Naive B cell (primary cell): Measurements from ENCODE around the gene KRT7. TPM values are rescaled to one million over a fixed set of nuclear protein-coding genes. Genes with fewer than 3 reads are reported as not detected.
"Not testable (repeated sequence)": the region's sequence is repeated elsewhere in the genome, so short reads cannot be mapped to it uniquely, and the experiment has no call there.

ENCODE experiments used
- ATAC-seq, 2 donors: fragments of 150-1000 bp; cut with Tn5 transposase; 2 replicates each; pipeline ENCODE4 v1.10.0; 2021; ENCODE audit warnings: low read depth in 2 of 2, mild to moderate bottlenecking in 2 of 2, moderate library complexity in 2 of 2
- DNase-seq: peaks from one replicate; pipeline ENCODE4 v3.0.0; 2022
- H3K27ac Mint-ChIP-seq, 6 donors: one replicate each; pipeline ENCODE4 v1.8.0; 2020 to 2022; ENCODE audit warnings: mild to moderate bottlenecking in 6 of 6, mixed read lengths in 6 of 6, moderate library complexity in 5 of 6, inconsistent platforms in 2 of 6
- H3K27me3 Mint-ChIP-seq, 3 donors: one replicate each; pipeline ENCODE4 v1.8.0; 2021 to 2022; ENCODE audit warnings: mixed read lengths in 3 of 3, mild to moderate bottlenecking in 1 of 3
- H3K36me3 Mint-ChIP-seq, 2 donors: one replicate each; pipeline ENCODE4 v1.8.0; 2020 to 2022; ENCODE audit warnings: mixed read lengths in 2 of 2, inconsistent platforms in 1 of 2, mild to moderate bottlenecking in 1 of 2
- H3K4me1 Mint-ChIP-seq, 3 donors: one replicate each; pipeline ENCODE4 v1.8.0; 2020 to 2022; ENCODE audit warnings: mixed read lengths in 3 of 3, inconsistent platforms in 1 of 3, mild to moderate bottlenecking in 1 of 3, moderate library complexity in 1 of 3
- H3K4me3 Mint-ChIP-seq, 8 donors: one replicate each; pipeline ENCODE4 v1.8.0; 2020 to 2022; ENCODE audit warnings: mild to moderate bottlenecking in 8 of 8, mixed read lengths in 8 of 8, moderate library complexity in 8 of 8, inconsistent platforms in 2 of 8
- H3K9me3 Mint-ChIP-seq, 7 donors: one replicate each; pipeline ENCODE4 v1.8.0; 2020 to 2022; ENCODE audit warnings: mixed read lengths in 7 of 7, mild to moderate bottlenecking in 5 of 7, inconsistent platforms in 2 of 7, moderate library complexity in 1 of 7
- polyA plus RNA-seq, 6 donors: library from polyadenylated mRNA; unstranded; fragments of 300-500 nt; fragmentation: Illumina TruSeq; gene quantifications; one replicate each; pipeline ENCODE4 v1.2.3, GENCODE V29; 2021; ENCODE audit warnings: low read depth in 6 of 6

The KRT7 gene
- polyA plus RNA-seq, 6 donors from 2014 or later, result not detected

- H3K9me3 Mint-ChIP-seq, result no peaks in the 10 kb centered on the region
- DNase-seq (no peak), ATAC-seq (no peak)
- no peak overlapping the region for H3K4me3 Mint-ChIP-seq
- no peaks in the 10 kb centered on the region for H3K36me3 Mint-ChIP-seq
- no peak overlapping the region for H3K27ac Mint-ChIP-seq
- peaks cover 35 to 69% (median 68%) of the 10 kb centered on the region in 3 donors for H3K27me3 Mint-ChIP-seq
- no peaks in the 10 kb centered on the region for H3K4me1 Mint-ChIP-seq
Measured at GRCh38 chr12:52233462-52234207, 592 bp downstream of the KRT7 start.

GRCh38 chr12:52234223-52234810 is 1.3 kb downstream of the KRT7 start:
- no peak for ATAC-seq
- H3K27ac Mint-ChIP-seq, result no peak overlapping the region
- H3K27me3 Mint-ChIP-seq, result peaks cover 31 to 72% (median 71%) of the 10 kb centered on the region in 3 donors
- DNase-seq, result no peak
- H3K9me3 Mint-ChIP-seq, result no peaks in the 10 kb centered on the region
- no peaks in the 10 kb centered on the region for H3K4me1 Mint-ChIP-seq
- no peaks in the 10 kb centered on the region for H3K36me3 Mint-ChIP-seq
- no peak overlapping the region for H3K4me3 Mint-ChIP-seq

- Mint-ChIP-seq H3K4me1 (no peaks in the 10 kb centered on the region), H3K27me3 (peaks cover 26 to 71% (median 63%) of the 10 kb centered on the region in 3 donors), H3K36me3 (no peaks in the 10 kb centered on the region), H3K27ac (no peak overlapping the region), H3K4me3 (no peak overlapping the region), H3K9me3 (no peaks in the 10 kb centered on the region)
- no peak for DNase-seq
- ATAC-seq, result no peak
Measured at GRCh38 chr12:52235001-52235764, 2.1 kb downstream of the KRT7 start.

- Mint-ChIP-seq H3K9me3 (no peaks in the 10 kb centered on the region), H3K36me3 (no peaks in the 10 kb centered on the region), H3K27ac (no peak overlapping the region), H3K4me3 (no peak overlapping the region), H3K27me3 (peaks cover 22 to 65% (median 56%) of the 10 kb centered on the region in 3 donors), H3K4me1 (no peaks in the 10 kb centered on the region)
- ATAC-seq (no peak), DNase-seq (no peak)
Measured at GRCh38 chr12:52235822-52236361, 2.8 kb downstream of the KRT7 start.

GRCh38 chr12:52236386-52237050 is 3.5 kb downstream of the KRT7 start:
- Mint-ChIP-seq H3K4me3 (peak overlapping the region in 1 of 8 donors; percentile 8), H3K27me3 (peaks cover 18 to 64% (median 55%) of the 10 kb centered on the region in 3 donors), H3K36me3 (no peaks in the 10 kb centered on the region)

GRCh38 chr12:52238207-52238840 is 5.3 kb downstream of the KRT7 start:
- no peak for ATAC-seq
- H3K9me3 Mint-ChIP-seq, result no peaks in the 10 kb centered on the region

More at GRCh38 chr12:52236386-52237050, 3.5 kb downstream of the KRT7 start:
- DNase-seq, result no peak
- no peak for ATAC-seq
- Mint-ChIP-seq H3K27ac (no peak overlapping the region), H3K4me1 (no peaks in the 10 kb centered on the region), H3K9me3 (no peaks in the 10 kb centered on the region)

GRCh38 chr12:52238916-52239646 is 6.0 kb downstream of the KRT7 start:
- Mint-ChIP-seq H3K27ac (no peak overlapping the region), H3K9me3 (no peaks in the 10 kb centered on the region), H3K4me1 (peaks cover 3 to 7% (median 7%) of the 10 kb centered on the region in 3 donors), H3K36me3 (no peaks in the 10 kb centered on the region), H3K27me3 (peaks cover 6 to 64% (median 55%) of the 10 kb centered on the region in 3 donors), H3K4me3 (peak overlapping the region in 1 of 8 donors; percentile 31)
- ATAC-seq (no peak), DNase-seq (no peak)

More at GRCh38 chr12:52238207-52238840, 5.3 kb downstream of the KRT7 start:
- Mint-ChIP-seq H3K4me3 (no peak overlapping the region), H3K27me3 (peaks cover 6 to 65% (median 55%) of the 10 kb centered on the region in 3 donors), H3K4me1 (no peaks in the 10 kb centered on the region), H3K27ac (no peak overlapping the region), H3K36me3 (no peaks in the 10 kb centered on the region)
- DNase-seq, result no peak

GRCh38 chr12:52239767-52240166 is 6.7 kb downstream of the KRT7 start:
- H3K4me3 Mint-ChIP-seq, result no peak overlapping the region
- peaks cover 3 to 12% (median 7%) of the 10 kb centered on the region in 3 donors for H3K4me1 Mint-ChIP-seq
- ATAC-seq (no peak), DNase-seq (no peak)
- H3K9me3 Mint-ChIP-seq, result no peaks in the 10 kb centered on the region
- H3K27ac Mint-ChIP-seq, result no peak overlapping the region
- H3K27me3 Mint-ChIP-seq, result peaks cover 6 to 63% (median 54%) of the 10 kb centered on the region in 3 donors
- no peaks in the 10 kb centered on the region for H3K36me3 Mint-ChIP-seq

- not testable (repeated sequence) for H3K27ac Mint-ChIP-seq, H3K36me3 Mint-ChIP-seq, H3K4me3 Mint-ChIP-seq, H3K9me3 Mint-ChIP-seq, DNase-seq, ATAC-seq
- peaks cover 3 to 14% (median 7%) of the 10 kb centered on the region in 3 donors for H3K4me1 Mint-ChIP-seq
- peaks cover 6 to 63% (median 52%) of the 10 kb centered on the region in 3 donors for H3K27me3 Mint-ChIP-seq
Measured at GRCh38 chr12:52240247-52240646, 7.2 kb downstream of the KRT7 start.

- Mint-ChIP-seq H3K9me3 (no peaks in the 10 kb centered on the region), H3K4me3 (no peak overlapping the region), H3K36me3 (no peaks in the 10 kb centered on the region), H3K27me3 (peaks cover 6 to 64% (median 55%) of the 10 kb centered on the region in 3 donors), H3K4me1 (peaks cover 3 to 14% (median 7%) of the 10 kb centered on the region in 3 donors), H3K27ac (no peak overlapping the region)
- DNase-seq (no peak), ATAC-seq (no peak)
Measured at GRCh38 chr12:52241205-52241842, 8.3 kb downstream of the KRT7 start.

- peak overlapping the region in 1 of 6 donors; percentile 68 for H3K27ac Mint-ChIP-seq
Measured at GRCh38 chr12:52242442-52243258, 9.6 kb downstream of the KRT7 start.

More at GRCh38 chr12:52242442-52243258, 9.6 kb downstream of the KRT7 start:
- H3K36me3 Mint-ChIP-seq, result no peaks in the 10 kb centered on the region
- H3K9me3 Mint-ChIP-seq, result no peaks in the 10 kb centered on the region
- peaks cover 3 to 14% (median 7%) of the 10 kb centered on the region in 3 donors for H3K4me1 Mint-ChIP-seq
- peaks cover 3 to 68% (median 65%) of the 10 kb centered on the region in 3 donors for H3K27me3 Mint-ChIP-seq
- no peak overlapping the region for H3K4me3 Mint-ChIP-seq
- DNase-seq (no peak), ATAC-seq (no peak)
